ENCODE results near the gene ARL13B. TPM values are rescaled to one million over a fixed set of nuclear protein-coding genes. Genes with fewer than 3 reads are reported as not detected.

The ARL13B gene
- polyA plus RNA-seq, 1 of the 3 experiments (the other 2 are of a cell fraction), result 4.9 TPM

GRCh38 chr3:93988283-93988682, 8.3 kb downstream of the ARL13B start:
- Histone ChIP-seq H3K27ac (ENCODE audit: low read depth in 2 of 2, low read length in 1 of 2) (peak overlapping the region in 1 of 2 experiments; percentile 5; a peak in 1 of 4 replicates), H3K4me3 (ENCODE audit: low read depth in 2 of 2, low read length in 1 of 2) (no peak overlapping the region), H3K36me3 (replicated peaks in 1 of 2; ENCODE audit: control insufficient read depth in 1 of 2, insufficient read depth in 2 of 2, low read length in 1 of 2) (no peaks in the 10 kb centered on the region), H3K4me2 (no peak overlapping the region), H3K9ac (no peak overlapping the region), H3K9me3 (no peaks in the 10 kb centered on the region), H3K4me1 (ENCODE audit: control insufficient read depth in 1 of 2, insufficient read depth in 2 of 2, low read depth in 1 of 2, low read length in 1 of 2) (peaks cover 3 to 11% of the 10 kb centered on the region in 2 experiments; a peak in 3 of 4 replicates), H3F3A (replicated peaks; ENCODE audit: insufficient read depth) (no peaks in the 10 kb centered on the region), H4K20me1 (ENCODE audit: insufficient read depth) (no peaks in the 10 kb centered on the region), H3K27me3 (ENCODE audit: insufficient read depth) (no peaks in the 10 kb centered on the region), H3K79me2 (ENCODE audit: insufficient read depth) (peaks cover 89% of the 10 kb centered on the region), H3K9me2 (no peaks in the 10 kb centered on the region), H2AFZ (ENCODE audit: low read depth) (no peak overlapping the region)
- TF ChIP-seq ELF1 (IDR thresholded peaks at IDR 0.05) (peak; percentile 31; the same call in 1 of the 2 replicates), TCF12 (IDR thresholded peaks at IDR 0.05) (peak; percentile 39), POLR2AphosphoS5 (IDR thresholded peaks at IDR 0.05; ENCODE audit: low read depth, low read length) (no peak)
- POLR2A ChIA-PET, result no interaction called here
- DNase-seq, result no peak
- CTCF ChIA-PET, result interaction anchor here (0.6 to 2.5 kb wide), 4 partner anchors 11 to 81 kb away, joined by 4 to 8 read pairs (median 6); partner anchors contain the start of gene PROS1

GRCh38 chr3:93988764-93989163, 8.8 kb downstream of the ARL13B start:
- peaks cover 86% of the 10 kb centered on the region for H3K79me2 ChIP-seq (ENCODE audit: insufficient read depth)
- peak overlapping the region in 1 of 2 experiments; percentile 5; a peak in 1 of 4 replicates for H3K27ac ChIP-seq (ENCODE audit: low read depth in 2 of 2, low read length in 1 of 2)
- peaks cover 3 to 11% of the 10 kb centered on the region in 2 experiments; a peak in 3 of 4 replicates for H3K4me1 ChIP-seq (ENCODE audit: control insufficient read depth in 1 of 2, insufficient read depth in 2 of 2, low read depth in 1 of 2, low read length in 1 of 2)
- 92% methylated on average over 9 of the region's 9 CpGs for WGBS (ENCODE audit: low lambda C conversion rate)
- no peaks in the 10 kb centered on the region for H3F3A ChIP-seq (replicated peaks; ENCODE audit: insufficient read depth)
- H3K4me2 ChIP-seq, result no peak overlapping the region
- no peaks in the 10 kb centered on the region for H3K9me2 ChIP-seq
- CTCF ChIA-PET, result interaction anchor here (0.6 to 2.5 kb wide), 6 partner anchors 11 to 105 kb away, joined by 3 to 8 read pairs (median 4); partner anchors contain the start of gene PROS1
- H2AFZ ChIP-seq (ENCODE audit: low read depth), result no peak overlapping the region
- H3K9me3 ChIP-seq, result no peaks in the 10 kb centered on the region
- H3K4me3 ChIP-seq (ENCODE audit: low read depth in 2 of 2, low read length in 1 of 2), result no peak overlapping the region
- DNase-seq, result no peak
- POLR2A ChIA-PET, result interaction anchor here (0.6 to 0.7 kb wide), 2 partner anchors 15 to 130 kb away, joined by 3 read pairs; partner anchors contain the start of gene PROS1
- H3K9ac ChIP-seq, result no peak overlapping the region
- no peaks in the 10 kb centered on the region for H3K36me3 ChIP-seq (replicated peaks in 1 of 2; ENCODE audit: control insufficient read depth in 1 of 2, insufficient read depth in 2 of 2, low read length in 1 of 2)
- no peaks in the 10 kb centered on the region for H3K27me3 ChIP-seq (ENCODE audit: insufficient read depth)
- no peaks in the 10 kb centered on the region for H4K20me1 ChIP-seq (ENCODE audit: insufficient read depth)
- TF ChIP-seq ZBTB33 (IDR thresholded peaks at IDR 0.05; ENCODE audit: borderline replicate concordance, low read depth) (no peak), RXRA (IDR thresholded peaks at IDR 0.05; ENCODE audit: borderline replicate concordance, low read depth) (no peak), TEAD4 (IDR thresholded peaks at IDR 0.05; ENCODE audit: borderline replicate concordance, insufficient read depth) (no peak), MEF2A (IDR thresholded peaks at IDR 0.05; ENCODE audit: borderline replicate concordance, low read depth) (no peak), MAX (IDR thresholded peaks at IDR 0.05; ENCODE audit: low read depth) (no peak), RAD21 (IDR thresholded peaks at IDR 0.05; ENCODE audit: low read length) (no peak), CTCF (IDR thresholded peaks at IDR 0.05) (no peak), RCOR1 (IDR thresholded peaks at IDR 0.05; ENCODE audit: low read length) (no peak), REST (IDR thresholded peaks at IDR 0.05; ENCODE audit: low read depth, low read length) (no peak), MXI1 (IDR thresholded peaks at IDR 0.05; ENCODE audit: low read depth, low read length) (no peak), FOXM1 (IDR thresholded peaks at IDR 0.05; ENCODE audit: low read depth) (no peak), EZH2phosphoT487 (IDR thresholded peaks at IDR 0.05; ENCODE audit: borderline replicate concordance, low read depth) (no peak), EP300 (IDR thresholded peaks at IDR 0.05; ENCODE audit: borderline replicate concordance in 1 of 2, low read depth in 1 of 2, low read length in 1 of 2) (no peak), GABPA (IDR thresholded peaks at IDR 0.05; ENCODE audit: low read depth) (no peak), FOXJ3 (CRISPR knock-in tag; IDR thresholded peaks at IDR 0.05) (no peak), NRF1 (IDR thresholded peaks at IDR 0.05; ENCODE audit: low read depth, low read length) (no peak), USF1 (IDR thresholded peaks at IDR 0.05; ENCODE audit: borderline replicate concordance, low read depth) (no peak)

Data from SK-N-SH (cell line).